NCI-H524 (cell line): Measurements from ENCODE around the gene NR2C2AP.

ENCODE experiments used
- DNase-seq, 2 experiments: peaks; one replicate each; lab custom pipeline; 2025; lab: John Stamatoyannopoulos, UW

Gene NR2C2AP

GRCh38 chr19:19152668-19153384 is 50.4 kb downstream of the NR2C2AP start:
- DNase-seq: no peak

GRCh38 chr19:19151418-19151817 is 51.8 kb downstream of the NR2C2AP start:
- no peak for DNase-seq
